HG03354 (cell line): ENCODE data around the gene DMRT1.
A peak's percentile ranks its signal among the peaks of the same experiment; 100 is the strongest.
"Not testable (repeated sequence)": the region's sequence is repeated elsewhere in the genome, so short reads cannot be mapped to it uniquely, and the experiment has no call there.

Experiments
- ATAC-seq: cut with Tn5 transposase; IDR thresholded peaks from one replicate; pipeline ENCODE4 v1.9.1; 2021; ENCODE audit warnings: mild to moderate bottlenecking; ENCODE audit not compliant: unreplicated experiment, poor library complexity, severe bottlenecking

Gene DMRT1

GRCh38 chr9:852539-852938, 11.0 kb downstream of the DMRT1 start:
- ATAC-seq: no peak

GRCh38 chr9:859251-859650, 17.8 kb downstream of the DMRT1 start:
- ATAC-seq: peak; percentile 100

GRCh38 chr9:860706-861105, 19.2 kb downstream of the DMRT1 start:
- ATAC-seq: no peak

- not testable (repeated sequence) for ATAC-seq
Measured at GRCh38 chr9:861525-861924, 20.0 kb downstream of the DMRT1 start.

- ATAC-seq: no peak
Measured at GRCh38 chr9:875119-875962, 33.8 kb downstream of the DMRT1 start.

GRCh38 chr9:876425-876824, 34.9 kb downstream of the DMRT1 start:
- ATAC-seq: no peak

GRCh38 chr9:878239-878638, 36.7 kb downstream of the DMRT1 start:
- ATAC-seq: no peak

GRCh38 chr9:880725-881124, 39.2 kb downstream of the DMRT1 start:
- ATAC-seq: no peak

- no peak for ATAC-seq
Measured at GRCh38 chr9:882416-882924, 41.0 kb downstream of the DMRT1 start.

GRCh38 chr9:883011-883410, 41.5 kb downstream of the DMRT1 start:
- no peak for ATAC-seq

GRCh38 chr9:886886-887285, 45.4 kb downstream of the DMRT1 start:
- ATAC-seq: no peak

- ATAC-seq: no peak
Measured at GRCh38 chr9:892123-892522, 50.6 kb downstream of the DMRT1 start.

GRCh38 chr9:893115-893514, 51.6 kb downstream of the DMRT1 start:
- no peak for ATAC-seq

- ATAC-seq: peak; percentile 97
Measured at GRCh38 chr9:893843-894420, 52.4 kb downstream of the DMRT1 start.

- no peak for ATAC-seq
Measured at GRCh38 chr9:899440-900184, 58.1 kb downstream of the DMRT1 start.

- no peak for ATAC-seq
Measured at GRCh38 chr9:903886-904285, 62.4 kb downstream of the DMRT1 start.

- no peak for ATAC-seq
Measured at GRCh38 chr9:905906-906305, 64.4 kb downstream of the DMRT1 start.

- ATAC-seq: no peak
Measured at GRCh38 chr9:908536-909205, 67.2 kb downstream of the DMRT1 start.

GRCh38 chr9:911005-911404, 69.5 kb downstream of the DMRT1 start:
- no peak for ATAC-seq

GRCh38 chr9:912776-913175, 71.3 kb downstream of the DMRT1 start:
- no peak for ATAC-seq
